ENCODE data around the gene ORC6. TPM values are rescaled to one million over a fixed set of nuclear protein-coding genes. Genes with fewer than 3 reads are reported as not detected.

Gene ORC6
- total and polyA plus RNA-seq, 9 of the 15 experiments (the other 6 are each of a cell fraction or from before 2014, with no cell fraction given), result 18.7 to 71.4 (median 47.0) TPM

DNA sequence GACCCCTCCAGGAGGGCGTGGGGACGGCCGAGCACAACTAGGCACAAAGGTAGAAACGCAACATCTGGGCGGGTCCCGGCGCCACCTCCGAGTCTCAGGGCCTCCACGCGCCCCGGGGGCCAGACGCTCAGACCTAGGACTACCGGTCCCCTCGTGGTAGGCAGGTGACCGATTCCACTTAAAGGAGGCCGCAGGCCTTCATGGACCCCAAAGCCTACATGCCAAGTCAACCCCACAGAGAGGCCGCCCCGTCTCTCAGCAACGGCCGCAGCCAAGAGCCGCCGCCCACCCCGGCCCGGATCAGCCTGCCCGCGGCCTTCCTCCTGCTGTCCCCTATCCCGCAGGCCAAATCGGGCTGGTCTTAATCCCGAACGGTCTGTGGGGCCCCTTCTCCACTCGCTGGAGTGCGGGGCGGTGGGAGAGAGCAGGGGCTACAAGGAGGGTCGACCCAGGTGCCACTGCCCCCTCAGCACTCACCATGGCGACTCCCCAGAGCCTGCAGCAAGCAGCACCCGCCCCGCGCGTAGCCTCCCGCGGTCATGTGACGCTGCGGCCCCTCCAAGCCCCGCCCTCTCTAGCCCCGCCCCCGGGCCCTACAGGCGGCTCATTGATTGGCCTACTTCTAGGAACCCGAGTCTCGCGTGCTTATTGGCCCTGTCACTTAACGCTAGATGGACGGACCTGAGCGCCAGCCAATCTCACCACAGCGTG lies 650 bp upstream of the ORC6 start, which contains the start of gene VPS35 (continued):
- TF ChIP-seq ZNF431 (CRISPR knock-in tag; IDR thresholded peaks at IDR 0.05), result no peak
- TF ChIP-seq, protein P1, sequence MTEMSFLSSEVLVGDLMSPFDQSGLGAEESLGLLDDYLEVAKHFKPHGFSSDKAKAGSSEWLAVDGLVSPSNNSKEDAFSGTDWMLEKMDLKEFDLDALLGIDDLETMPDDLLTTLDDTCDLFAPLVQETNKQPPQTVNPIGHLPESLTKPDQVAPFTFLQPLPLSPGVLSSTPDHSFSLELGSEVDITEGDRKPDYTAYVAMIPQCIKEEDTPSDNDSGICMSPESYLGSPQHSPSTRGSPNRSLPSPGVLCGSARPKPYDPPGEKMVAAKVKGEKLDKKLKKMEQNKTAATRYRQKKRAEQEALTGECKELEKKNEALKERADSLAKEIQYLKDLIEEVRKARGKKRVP (CRISPR knock-in tag; IDR thresholded peaks at IDR 0.05), result no peak
- TF ChIP-seq ZNF707 (CRISPR knock-in tag; conservative IDR thresholded peaks at IDR 0.05), result no peak
- TF ChIP-seq ZNF57 (CRISPR knock-in tag; IDR thresholded peaks at IDR 0.05), result no peak
- no peak for TF ChIP-seq TSC22D4 (tag; IDR thresholded peaks at IDR 0.05)
- no peak for TF ChIP-seq FOSL1 (tag; conservative IDR thresholded peaks at IDR 0.05)
- TF ChIP-seq SNRNP70 (optimal IDR thresholded peaks at IDR 0.05; ENCODE audit: low read depth, low read length), result no peak
- TF ChIP-seq ZNF212 (CRISPR knock-in tag; IDR thresholded peaks at IDR 0.05), result 0 out of 2 replicates have a peak, but pooled peaks have one; percentile 7
- TF ChIP-seq RFX7 (CRISPR knock-in tag; IDR thresholded peaks at IDR 0.05), result no peak
- TF ChIP-seq, protein P2, sequence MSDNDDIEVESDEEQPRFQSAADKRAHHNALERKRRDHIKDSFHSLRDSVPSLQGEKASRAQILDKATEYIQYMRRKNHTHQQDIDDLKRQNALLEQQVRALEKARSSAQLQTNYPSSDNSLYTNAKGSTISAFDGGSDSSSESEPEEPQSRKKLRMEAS (CRISPR knock-in tag; IDR thresholded peaks at IDR 0.05), result peak; percentile 50
- TF ChIP-seq NR4A1 (CRISPR knock-in tag; IDR thresholded peaks at IDR 0.05), result 0 out of 2 replicates have a peak, but pooled peaks have one; percentile 51
- no peak for TF ChIP-seq NR4A1 (tag; IDR thresholded peaks at IDR 0.05)
- TF ChIP-seq ZNF764 (CRISPR knock-in tag; IDR thresholded peaks at IDR 0.05; ENCODE audit: low read depth), result no peak
- no peak for TF ChIP-seq SRSF1 (IDR thresholded peaks at IDR 0.05; ENCODE audit: low read depth, low read length)
- 0 out of 2 replicates have a peak, but pooled peaks have one; percentile 1 for TF ChIP-seq ESRRA (IDR thresholded peaks at IDR 0.05; ENCODE audit: borderline replicate concordance, low read depth)
- no peak for TF ChIP-seq ZNF778 (CRISPR knock-in tag; IDR thresholded peaks at IDR 0.05)
- TF ChIP-seq, protein P3, sequence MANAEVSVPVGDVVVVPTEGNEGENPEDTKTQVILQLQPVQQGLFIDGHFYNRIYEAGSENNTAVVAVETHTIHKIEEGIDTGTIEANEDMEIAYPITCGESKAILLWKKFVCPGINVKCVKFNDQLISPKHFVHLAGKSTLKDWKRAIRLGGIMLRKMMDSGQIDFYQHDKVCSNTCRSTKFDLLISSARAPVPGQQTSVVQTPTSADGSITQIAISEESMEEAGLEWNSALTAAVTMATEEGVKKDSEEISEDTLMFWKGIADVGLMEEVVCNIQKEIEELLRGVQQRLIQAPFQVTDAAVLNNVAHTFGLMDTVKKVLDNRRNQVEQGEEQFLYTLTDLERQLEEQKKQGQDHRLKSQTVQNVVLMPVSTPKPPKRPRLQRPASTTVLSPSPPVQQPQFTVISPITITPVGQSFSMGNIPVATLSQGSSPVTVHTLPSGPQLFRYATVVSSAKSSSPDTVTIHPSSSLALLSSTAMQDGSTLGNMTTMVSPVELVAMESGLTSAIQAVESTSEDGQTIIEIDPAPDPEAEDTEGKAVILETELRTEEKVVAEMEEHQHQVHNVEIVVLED (CRISPR knock-in tag; IDR thresholded peaks at IDR 0.05), result peak; percentile 43; the same call in 1 of the 2 replicates
- TF ChIP-seq PHF8 (IDR thresholded peaks at IDR 0.05; ENCODE audit: borderline replicate concordance, low read length), result peak; percentile 66; the same call in 1 of the 2 replicates
- TF ChIP-seq NR2C2 (CRISPR knock-in tag; IDR thresholded peaks at IDR 0.05), result no peak
- TF ChIP-seq NR2C2 (tag; IDR thresholded peaks at IDR 0.05), result no peak
- TF ChIP-seq SMARCA4 (IDR thresholded peaks at IDR 0.05), result 0 out of 2 replicates have a peak, but pooled peaks have one; percentile 9
- no peak for TF ChIP-seq BRCA1 (IDR thresholded peaks at IDR 0.05)
- TF ChIP-seq BRCA1 (CRISPR knock-in tag; IDR thresholded peaks at IDR 0.05), result no peak
- TF ChIP-seq PCBP1 (IDR thresholded peaks at IDR 0.05; ENCODE audit: low read depth, low read length, poor library complexity, severe bottlenecking), result peak; percentile 52
- peak; percentile 73 for TF ChIP-seq CHD2 (IDR thresholded peaks at IDR 0.05; ENCODE audit: low read depth, low read length)
- 0 out of 2 replicates have a peak, but pooled peaks have one; percentile 23 for TF ChIP-seq FOXP1 (CRISPR knock-in tag; IDR thresholded peaks at IDR 0.05)
- TF ChIP-seq, protein P4, sequence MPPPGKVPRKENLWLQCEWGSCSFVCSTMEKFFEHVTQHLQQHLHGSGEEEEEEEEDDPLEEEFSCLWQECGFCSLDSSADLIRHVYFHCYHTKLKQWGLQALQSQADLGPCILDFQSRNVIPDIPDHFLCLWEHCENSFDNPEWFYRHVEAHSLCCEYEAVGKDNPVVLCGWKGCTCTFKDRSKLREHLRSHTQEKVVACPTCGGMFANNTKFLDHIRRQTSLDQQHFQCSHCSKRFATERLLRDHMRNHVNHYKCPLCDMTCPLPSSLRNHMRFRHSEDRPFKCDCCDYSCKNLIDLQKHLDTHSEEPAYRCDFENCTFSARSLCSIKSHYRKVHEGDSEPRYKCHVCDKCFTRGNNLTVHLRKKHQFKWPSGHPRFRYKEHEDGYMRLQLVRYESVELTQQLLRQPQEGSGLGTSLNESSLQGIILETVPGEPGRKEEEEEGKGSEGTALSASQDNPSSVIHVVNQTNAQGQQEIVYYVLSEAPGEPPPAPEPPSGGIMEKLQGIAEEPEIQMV (tag; conservative IDR thresholded peaks at IDR 0.05; ENCODE audit: low read depth), result no peak
